Measurements from ENCODE around the gene AGBL4.

DNA sequence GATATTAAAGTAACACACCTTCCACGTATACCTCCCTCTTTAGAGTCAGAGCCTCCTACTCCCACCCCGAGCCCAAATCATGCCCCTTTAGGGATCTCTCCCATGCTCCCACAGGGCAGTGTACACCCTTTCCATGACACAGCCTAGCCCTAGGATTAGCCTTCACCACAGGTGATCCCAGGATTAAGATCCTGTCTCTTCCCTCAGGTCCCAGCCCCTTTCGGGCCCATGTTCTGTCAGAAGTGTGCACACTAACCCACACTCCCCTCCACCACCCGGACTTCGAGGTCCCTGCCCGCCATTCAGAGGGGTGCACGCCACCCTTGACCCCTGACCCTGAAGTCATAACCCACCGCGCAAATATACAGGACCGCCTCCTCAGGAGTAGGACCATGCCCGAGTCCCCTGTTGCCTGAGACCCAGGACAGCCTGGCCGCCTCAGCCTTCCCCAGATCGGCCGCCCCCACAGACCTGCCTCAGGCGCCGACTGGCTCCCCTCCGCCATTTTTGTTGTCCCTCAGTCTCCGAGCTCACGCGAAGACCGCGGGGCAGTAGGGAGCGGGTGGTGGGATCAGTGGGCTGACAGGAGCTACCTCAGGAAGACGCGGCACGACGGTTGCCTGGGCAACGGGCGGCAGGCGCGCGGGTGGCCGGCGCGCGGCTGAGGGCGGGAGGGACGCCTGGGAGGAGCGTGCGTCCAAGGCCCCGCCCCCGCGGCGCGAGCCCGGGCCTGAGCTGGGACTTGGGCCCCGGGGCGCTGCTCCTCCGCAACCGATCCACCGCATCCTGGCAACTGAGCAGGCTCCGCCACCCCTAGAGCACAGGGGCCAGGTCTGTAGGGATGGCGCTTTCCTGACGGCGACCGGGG lies at the start of gene AGBL4:
- TF ChIP-seq POLR2A (IDR thresholded peaks at IDR 0.05; ENCODE audit: low read depth, low read length), result no peak
- no peak for TF ChIP-seq MAZ (IDR thresholded peaks at IDR 0.05; ENCODE audit: borderline replicate concordance, low read depth, low read length)
- TF ChIP-seq CEBPB (IDR thresholded peaks at IDR 0.05; ENCODE audit: low read depth, low read length), result no peak
- TF ChIP-seq, protein P1, sequence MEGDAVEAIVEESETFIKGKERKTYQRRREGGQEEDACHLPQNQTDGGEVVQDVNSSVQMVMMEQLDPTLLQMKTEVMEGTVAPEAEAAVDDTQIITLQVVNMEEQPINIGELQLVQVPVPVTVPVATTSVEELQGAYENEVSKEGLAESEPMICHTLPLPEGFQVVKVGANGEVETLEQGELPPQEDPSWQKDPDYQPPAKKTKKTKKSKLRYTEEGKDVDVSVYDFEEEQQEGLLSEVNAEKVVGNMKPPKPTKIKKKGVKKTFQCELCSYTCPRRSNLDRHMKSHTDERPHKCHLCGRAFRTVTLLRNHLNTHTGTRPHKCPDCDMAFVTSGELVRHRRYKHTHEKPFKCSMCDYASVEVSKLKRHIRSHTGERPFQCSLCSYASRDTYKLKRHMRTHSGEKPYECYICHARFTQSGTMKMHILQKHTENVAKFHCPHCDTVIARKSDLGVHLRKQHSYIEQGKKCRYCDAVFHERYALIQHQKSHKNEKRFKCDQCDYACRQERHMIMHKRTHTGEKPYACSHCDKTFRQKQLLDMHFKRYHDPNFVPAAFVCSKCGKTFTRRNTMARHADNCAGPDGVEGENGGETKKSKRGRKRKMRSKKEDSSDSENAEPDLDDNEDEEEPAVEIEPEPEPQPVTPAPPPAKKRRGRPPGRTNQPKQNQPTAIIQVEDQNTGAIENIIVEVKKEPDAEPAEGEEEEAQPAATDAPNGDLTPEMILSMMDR (conservative IDR thresholded peaks at IDR 0.05; ENCODE audit: low read depth, low read length), result no peak
- TF ChIP-seq RCOR1 (IDR thresholded peaks at IDR 0.05; ENCODE audit: insufficient replicate concordance, low read length), result no peak
- TF ChIP-seq FOS (IDR thresholded peaks at IDR 0.05; ENCODE audit: low read depth, low read length), result no peak
